ENCODE results near the gene BABAM2.
A peak's percentile ranks its signal among the peaks of the same experiment; 100 is the strongest.

Gene BABAM2

DNA sequence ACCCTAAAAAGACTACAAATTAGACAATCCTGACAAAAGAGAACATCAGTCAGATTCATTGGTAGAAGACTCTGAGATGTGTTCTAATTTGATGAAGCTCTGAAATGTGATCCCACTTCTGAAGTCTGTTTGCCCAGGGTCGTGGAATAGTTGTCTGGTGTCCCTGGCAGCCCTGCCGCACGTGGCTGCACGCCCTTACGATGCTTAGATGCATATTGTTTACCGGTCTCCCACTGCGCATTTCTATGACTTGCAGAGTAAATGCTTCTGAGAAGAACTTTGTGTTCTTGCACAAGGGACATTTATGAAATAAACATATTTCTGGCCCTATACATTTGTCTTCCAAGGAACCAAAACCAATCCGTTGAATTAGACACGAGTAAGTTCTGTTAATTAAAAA lies 243.2 kb downstream of the BABAM2 start:
- DNase-seq (ENCODE audit: low spot score in 2 of 2) (no peak), ATAC-seq (ENCODE audit: low read depth) (no peak)
- Mint-ChIP-seq H3K4me1 (peaks cover 13% of the 10 kb centered on the region), H3K9me3 (no peaks in the 10 kb centered on the region), H3K27ac (no peak overlapping the region), H3K27me3 (no peaks in the 10 kb centered on the region), H3K4me3 (no peak overlapping the region), H3K36me3 (peaks cover 34% of the 10 kb centered on the region)

DNA sequence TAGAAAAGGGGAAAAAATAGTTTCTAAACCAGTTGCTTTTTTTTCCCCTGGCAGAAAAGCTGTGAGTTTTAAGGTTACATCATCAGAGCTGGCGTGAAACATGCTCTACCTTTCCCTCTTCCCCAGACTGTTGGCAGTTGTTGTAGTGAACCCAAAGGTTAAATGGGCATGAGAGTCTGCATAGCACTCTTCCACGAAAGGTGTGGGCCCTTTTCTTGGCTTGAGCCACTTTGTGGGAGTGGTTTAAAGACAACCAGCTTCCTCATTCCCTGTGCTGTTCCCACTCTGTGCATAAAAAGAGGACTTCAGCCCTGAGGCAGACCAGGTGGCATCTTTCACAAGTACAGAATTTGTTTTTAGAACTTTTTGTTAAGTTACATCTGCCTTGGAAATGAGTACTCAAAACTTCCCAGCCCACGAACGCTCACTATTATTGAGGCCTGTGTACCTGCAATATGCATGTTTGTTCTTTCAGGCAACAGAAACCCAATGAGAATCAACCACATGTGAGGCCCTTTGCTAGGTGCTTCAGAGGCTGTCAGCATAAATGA lies 243.8 kb downstream of the BABAM2 start:
- Mint-ChIP-seq H3K27me3 (no peaks in the 10 kb centered on the region), H3K9me3 (no peaks in the 10 kb centered on the region), H3K4me1 (peaks cover 13% of the 10 kb centered on the region), H3K4me3 (no peak overlapping the region), H3K36me3 (peaks cover 34% of the 10 kb centered on the region), H3K27ac (no peak overlapping the region)
- ATAC-seq (ENCODE audit: low read depth) (no peak), DNase-seq (ENCODE audit: low spot score in 2 of 2) (no peak)

DNA sequence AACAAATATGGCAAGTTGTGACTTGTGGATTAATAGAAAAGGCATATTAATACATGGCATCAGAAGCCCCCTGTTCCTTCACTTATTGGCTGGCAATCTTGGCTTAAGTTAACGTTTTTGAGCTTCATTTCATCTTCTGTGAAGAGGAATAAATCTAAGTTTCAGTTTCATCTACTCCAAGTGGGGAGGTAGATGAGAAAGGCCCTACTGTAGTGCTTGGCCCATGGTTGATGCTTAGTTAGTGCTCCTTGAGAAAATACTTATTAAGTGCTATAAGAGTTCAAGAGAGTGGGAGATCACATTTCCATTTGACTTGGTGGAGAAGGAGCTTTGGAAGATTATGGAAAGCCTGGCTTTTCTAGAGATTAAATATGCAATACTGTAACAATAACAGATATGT lies 244.3 kb downstream of the BABAM2 start:
- H3K27ac Mint-ChIP-seq, result peak overlapping the region; percentile 7
- H3K27me3 Mint-ChIP-seq, result no peaks in the 10 kb centered on the region
- no peak for DNase-seq (ENCODE audit: low spot score in 2 of 2)
- H3K9me3 Mint-ChIP-seq, result no peaks in the 10 kb centered on the region
- H3K4me3 Mint-ChIP-seq, result no peak overlapping the region
- peaks cover 13% of the 10 kb centered on the region for H3K4me1 Mint-ChIP-seq
- H3K36me3 Mint-ChIP-seq, result peaks cover 34% of the 10 kb centered on the region
- ATAC-seq (ENCODE audit: low read depth), result no peak

DNA sequence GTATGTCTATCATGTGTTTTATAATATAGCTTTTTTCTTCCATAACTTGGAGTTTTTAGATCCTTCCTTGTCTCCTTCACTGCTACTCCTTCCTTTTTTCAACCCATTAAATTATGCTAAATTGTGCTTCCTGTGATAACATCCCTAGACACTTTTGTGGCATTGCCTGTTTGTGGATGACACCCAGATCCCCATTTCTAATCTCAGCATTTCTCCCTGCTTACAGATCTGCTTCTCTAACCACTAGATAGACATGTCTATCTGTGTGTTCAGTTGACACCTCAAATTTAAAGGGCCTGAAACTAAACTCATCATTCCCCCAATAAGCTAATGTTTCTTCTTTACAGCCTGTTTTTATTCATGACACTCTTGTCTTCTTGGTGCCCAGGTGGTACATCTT lies 244.8 kb downstream of the BABAM2 start:
- DNase-seq (ENCODE audit: low spot score in 2 of 2) (no peak), ATAC-seq (ENCODE audit: low read depth) (no peak)
- Mint-ChIP-seq H3K36me3 (peaks cover 35% of the 10 kb centered on the region), H3K9me3 (no peaks in the 10 kb centered on the region), H3K27me3 (no peaks in the 10 kb centered on the region), H3K4me1 (peaks cover 13% of the 10 kb centered on the region), H3K27ac (peak overlapping the region; percentile 7), H3K4me3 (no peak overlapping the region)

DNA sequence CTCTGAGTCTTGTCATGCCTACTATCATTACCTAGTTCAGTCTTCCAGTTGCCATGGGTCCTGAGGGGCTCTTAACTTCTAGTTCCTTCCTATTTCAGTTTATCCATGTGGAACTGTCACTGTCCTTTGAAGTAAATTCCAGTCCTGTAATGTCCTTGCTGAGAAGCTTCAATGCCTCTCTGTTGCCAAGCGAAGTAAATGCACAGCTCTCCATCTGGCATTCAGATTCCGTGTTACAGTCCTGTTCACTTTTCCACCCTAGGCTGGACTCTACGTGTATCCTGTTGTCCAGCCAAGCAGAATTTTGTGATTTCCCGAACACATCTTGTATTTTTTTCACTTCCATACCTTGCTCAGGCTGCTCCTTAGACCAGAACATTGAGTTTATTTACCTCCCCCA lies 245.3 kb downstream of the BABAM2 start:
- Mint-ChIP-seq H3K4me3 (no peak overlapping the region), H3K9me3 (no peaks in the 10 kb centered on the region), H3K4me1 (peaks cover 13% of the 10 kb centered on the region), H3K36me3 (peaks cover 34% of the 10 kb centered on the region), H3K27me3 (no peaks in the 10 kb centered on the region), H3K27ac (peak overlapping the region; percentile 7)
- no peak for DNase-seq (ENCODE audit: low spot score in 2 of 2)
- no peak for ATAC-seq (ENCODE audit: low read depth)

DNA sequence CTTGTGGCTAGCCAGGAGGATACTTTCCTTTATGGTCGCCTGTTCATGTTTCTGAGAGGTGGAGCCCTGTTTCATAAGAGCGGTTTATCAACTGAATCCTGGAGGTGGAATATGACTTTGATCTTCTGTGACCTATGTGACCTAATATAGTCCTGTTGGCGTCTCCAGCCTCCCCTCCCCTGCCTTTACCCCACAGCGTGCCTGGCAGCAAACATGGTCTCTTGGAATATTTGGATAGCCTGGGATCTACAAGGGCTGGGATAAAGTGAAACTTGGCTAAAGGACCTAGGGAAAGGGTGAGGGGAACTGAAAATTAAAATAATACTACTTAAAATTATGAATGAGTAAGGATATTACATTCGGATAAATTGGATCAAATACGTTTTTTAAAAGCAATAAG lies 246.0 kb downstream of the BABAM2 start:
- Mint-ChIP-seq H3K27ac (no peak overlapping the region), H3K27me3 (no peaks in the 10 kb centered on the region), H3K4me3 (no peak overlapping the region), H3K4me1 (peaks cover 13% of the 10 kb centered on the region), H3K36me3 (peaks cover 32% of the 10 kb centered on the region), H3K9me3 (no peaks in the 10 kb centered on the region)
- ATAC-seq (ENCODE audit: low read depth) (no peak), DNase-seq (ENCODE audit: low spot score in 2 of 2) (no peak)

DNA sequence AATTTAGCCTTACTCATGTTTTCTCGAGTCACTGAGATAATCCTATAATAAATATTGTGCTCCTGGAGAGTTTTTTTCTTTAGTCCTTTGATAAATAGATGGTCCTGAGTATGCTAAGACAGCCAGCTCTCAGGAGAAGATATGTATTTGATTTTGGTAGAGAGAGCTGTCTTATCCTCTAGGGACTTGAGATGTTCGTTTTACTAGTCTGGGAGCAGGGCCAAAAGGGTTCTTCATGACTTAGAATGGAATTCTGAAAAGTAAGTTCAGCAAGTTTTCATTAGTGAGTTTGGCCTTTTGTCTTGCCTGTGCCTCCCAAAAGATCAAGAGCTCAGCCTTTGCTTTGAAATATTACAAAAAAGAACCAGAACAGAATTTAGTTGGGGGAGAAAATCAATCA lies 246.7 kb downstream of the BABAM2 start:
- ATAC-seq (ENCODE audit: low read depth), result no peak
- Mint-ChIP-seq H3K27me3 (no peaks in the 10 kb centered on the region), H3K36me3 (peaks cover 29% of the 10 kb centered on the region), H3K4me3 (no peak overlapping the region), H3K4me1 (peaks cover 13% of the 10 kb centered on the region), H3K9me3 (no peaks in the 10 kb centered on the region), H3K27ac (no peak overlapping the region)
- no peak for DNase-seq (ENCODE audit: low spot score in 2 of 2)

DNA sequence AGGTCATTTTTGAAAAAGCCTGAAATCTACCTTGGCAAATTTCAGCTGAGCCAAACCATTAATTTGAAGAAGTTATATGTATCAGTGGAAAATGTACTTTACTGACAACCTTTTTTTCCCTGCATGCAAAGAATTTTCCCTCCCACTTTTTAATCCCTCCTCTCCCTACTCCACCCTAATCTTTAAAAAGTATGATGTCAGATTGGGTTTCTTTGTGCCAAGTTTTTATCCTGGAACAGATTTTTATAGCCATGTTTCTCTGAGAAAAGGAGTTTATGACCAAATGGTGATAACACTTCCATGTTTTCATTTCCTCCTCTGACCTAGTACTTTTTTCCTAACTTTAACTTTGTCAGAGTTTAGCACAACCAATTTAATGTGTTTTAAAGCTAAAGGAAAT lies 251.9 kb downstream of the BABAM2 start:
- H3K9me3 Mint-ChIP-seq, result no peaks in the 10 kb centered on the region
- DNase-seq (ENCODE audit: low spot score in 2 of 2) (no peak), ATAC-seq (ENCODE audit: low read depth) (no peak)
- no peak overlapping the region for H3K27ac Mint-ChIP-seq
- H3K36me3 Mint-ChIP-seq, result peaks cover 28% of the 10 kb centered on the region
- no peaks in the 10 kb centered on the region for H3K4me1 Mint-ChIP-seq
- H3K4me3 Mint-ChIP-seq, result no peak overlapping the region
- H3K27me3 Mint-ChIP-seq, result no peaks in the 10 kb centered on the region

DNA sequence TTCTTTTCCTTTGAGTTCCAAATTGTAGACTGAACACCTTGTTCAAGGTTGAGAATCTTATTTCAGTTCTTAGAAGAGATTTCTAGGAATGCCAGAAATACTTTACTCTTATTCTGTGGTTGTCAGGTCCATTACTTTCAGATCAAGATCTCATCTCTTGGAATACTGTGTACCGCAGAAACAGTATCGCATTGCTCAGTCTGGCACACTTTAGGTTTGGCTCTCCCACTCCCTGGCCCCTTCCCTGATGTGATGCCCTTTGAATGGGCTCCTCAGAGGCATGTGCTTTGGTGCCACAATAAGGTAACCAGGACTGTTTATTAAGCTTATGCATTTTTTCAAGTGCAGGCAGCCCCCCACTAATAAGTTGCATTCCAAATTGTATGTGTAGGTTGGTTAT lies 257.5 kb downstream of the BABAM2 start:
- no peaks in the 10 kb centered on the region for H3K9me3 Mint-ChIP-seq
- H3K36me3 Mint-ChIP-seq, result peaks cover 36% of the 10 kb centered on the region
- H3K4me3 Mint-ChIP-seq, result no peak overlapping the region
- no peaks in the 10 kb centered on the region for H3K4me1 Mint-ChIP-seq
- H3K27ac Mint-ChIP-seq, result no peak overlapping the region
- ATAC-seq (ENCODE audit: low read depth), result no peak
- no peaks in the 10 kb centered on the region for H3K27me3 Mint-ChIP-seq
- no peak for DNase-seq (ENCODE audit: low spot score in 2 of 2)

DNA sequence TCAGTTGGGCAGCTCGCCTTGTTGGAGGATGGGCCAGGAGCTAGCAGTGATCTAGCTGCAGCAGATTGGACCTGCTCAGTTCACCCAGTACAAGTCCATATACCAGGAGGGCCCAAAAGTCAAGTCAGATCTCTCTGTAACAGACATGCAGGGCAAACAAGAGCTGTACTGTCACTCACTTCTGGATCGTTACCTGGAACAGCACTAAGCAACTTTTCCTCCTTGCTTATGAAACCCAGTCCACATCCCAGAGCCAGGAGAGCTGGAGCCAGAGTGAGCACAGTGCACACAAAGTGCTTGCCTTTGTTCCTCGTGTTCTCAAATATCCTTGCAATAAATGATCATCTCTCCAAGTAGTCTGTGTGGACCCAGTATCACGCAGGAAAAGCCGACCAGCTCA lies 258.0 kb downstream of the BABAM2 start:
- no peak overlapping the region for H3K27ac Mint-ChIP-seq
- DNase-seq (ENCODE audit: low spot score in 2 of 2) (no peak), ATAC-seq (ENCODE audit: low read depth) (no peak)
- H3K4me3 Mint-ChIP-seq, result no peak overlapping the region
- H3K4me1 Mint-ChIP-seq, result no peaks in the 10 kb centered on the region
- H3K27me3 Mint-ChIP-seq, result no peaks in the 10 kb centered on the region
- no peaks in the 10 kb centered on the region for H3K9me3 Mint-ChIP-seq
- H3K36me3 Mint-ChIP-seq, result peaks cover 34% of the 10 kb centered on the region

DNA sequence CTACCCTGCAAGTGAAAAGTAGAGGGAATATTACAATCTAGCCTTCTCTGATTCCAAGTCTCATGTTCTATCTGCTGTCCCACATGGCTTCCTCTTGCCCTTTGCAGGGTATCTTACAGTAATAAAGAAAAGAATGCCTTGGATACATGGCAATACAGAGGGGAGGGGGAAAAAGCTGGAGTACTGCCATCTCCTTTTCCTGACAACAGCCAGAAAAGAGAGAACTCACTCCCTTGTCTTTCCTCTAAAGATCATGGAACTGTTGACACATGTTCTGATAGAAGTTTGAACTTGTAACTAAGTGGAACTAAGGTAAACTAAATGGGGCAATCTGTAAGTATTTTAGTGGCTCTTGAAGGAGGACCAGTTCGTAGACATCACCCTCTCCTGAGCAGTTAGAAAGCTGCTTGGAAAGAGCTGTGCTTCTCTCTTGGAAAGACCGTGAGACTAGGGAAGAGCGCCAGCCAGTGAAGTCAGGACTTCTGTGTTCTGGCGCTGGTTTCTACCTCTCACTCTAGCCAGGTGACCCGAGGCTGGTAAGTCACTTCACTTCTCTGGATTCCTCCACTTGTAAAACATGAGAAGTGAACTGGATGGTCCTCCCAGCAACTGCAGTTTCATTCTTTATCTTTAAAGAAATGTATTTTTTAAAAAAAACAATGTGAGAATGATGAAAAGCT lies 259.8 kb downstream of the BABAM2 start:
- Mint-ChIP-seq H3K9me3 (peaks cover 6% of the 10 kb centered on the region), H3K27ac (no peak overlapping the region), H3K36me3 (peaks cover 39% of the 10 kb centered on the region), H3K4me3 (no peak overlapping the region), H3K27me3 (no peaks in the 10 kb centered on the region), H3K4me1 (no peaks in the 10 kb centered on the region)
- DNase-seq (ENCODE audit: low spot score in 2 of 2), result no peak
- no peak for ATAC-seq (ENCODE audit: low read depth)

DNA sequence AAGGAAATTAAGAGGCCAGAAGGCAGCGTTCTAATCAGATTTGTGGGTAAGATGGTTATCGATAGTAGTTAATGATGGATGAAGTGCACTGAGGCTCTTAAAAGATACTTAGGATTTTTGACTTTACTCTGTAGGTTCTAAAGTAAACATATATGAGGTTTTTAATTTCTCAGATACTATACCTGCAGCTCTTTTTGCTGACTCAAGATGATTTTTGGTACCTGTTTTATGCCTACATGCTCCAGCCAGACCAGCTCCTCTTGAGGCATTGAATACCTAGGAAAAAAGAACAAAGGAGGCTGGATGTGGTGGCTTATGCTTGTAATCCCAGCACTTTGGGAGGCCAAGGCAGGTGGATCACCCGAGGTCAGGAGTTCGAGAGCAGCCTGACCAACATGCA lies 260.5 kb downstream of the BABAM2 start:
- H3K27me3 Mint-ChIP-seq, result no peaks in the 10 kb centered on the region

DNA sequence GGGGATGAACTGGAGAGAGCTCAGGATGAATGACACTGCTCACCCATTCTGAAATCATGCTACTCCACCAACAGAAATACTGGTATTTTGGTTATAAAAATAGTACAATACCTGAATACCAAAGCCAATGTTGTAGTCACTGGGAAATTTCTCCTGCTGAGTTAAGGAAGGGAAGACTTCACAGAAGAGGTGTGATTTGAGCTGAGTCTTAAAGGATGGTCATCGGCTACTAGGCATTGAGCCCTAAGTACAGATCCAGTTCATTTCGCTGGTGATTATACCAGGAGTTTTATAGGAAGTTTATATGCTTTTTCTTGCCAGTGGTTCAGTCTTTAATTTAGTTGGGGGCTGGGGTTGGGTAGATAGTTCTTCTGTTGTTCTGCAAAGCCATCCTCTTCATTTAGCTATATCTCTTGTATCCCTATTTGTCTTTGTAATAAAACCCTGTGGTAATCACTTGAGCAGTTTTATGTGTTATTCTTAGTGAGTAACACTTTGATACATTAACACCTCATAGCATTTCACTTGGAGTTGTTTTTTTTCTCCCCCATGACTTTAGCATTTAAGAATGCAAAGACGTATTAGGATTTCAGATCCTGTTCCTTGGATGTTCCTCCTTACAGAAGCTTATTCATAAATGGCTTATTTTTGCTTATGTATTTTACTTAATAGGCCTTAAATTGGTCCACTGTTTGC lies 262.2 kb downstream of the BABAM2 start:
- peaks cover 11% of the 10 kb centered on the region for H3K9me3 Mint-ChIP-seq
- H3K36me3 Mint-ChIP-seq, result peaks cover 35% of the 10 kb centered on the region
- H3K27ac Mint-ChIP-seq, result no peak overlapping the region
- no peaks in the 10 kb centered on the region for H3K4me1 Mint-ChIP-seq
- DNase-seq (ENCODE audit: low spot score in 2 of 2) (no peak), ATAC-seq (ENCODE audit: low read depth) (no peak)
- no peaks in the 10 kb centered on the region for H3K27me3 Mint-ChIP-seq
- no peak overlapping the region for H3K4me3 Mint-ChIP-seq

More for the DNA sequence above, 260.5 kb downstream of the BABAM2 start:
- ATAC-seq (ENCODE audit: low read depth) (no peak), DNase-seq (ENCODE audit: low spot score in 2 of 2) (no peak)
- no peaks in the 10 kb centered on the region for H3K4me1 Mint-ChIP-seq
- no peak overlapping the region for H3K27ac Mint-ChIP-seq
- peaks cover 37% of the 10 kb centered on the region for H3K36me3 Mint-ChIP-seq
- no peak overlapping the region for H3K4me3 Mint-ChIP-seq
- peaks cover 9% of the 10 kb centered on the region for H3K9me3 Mint-ChIP-seq

DNA sequence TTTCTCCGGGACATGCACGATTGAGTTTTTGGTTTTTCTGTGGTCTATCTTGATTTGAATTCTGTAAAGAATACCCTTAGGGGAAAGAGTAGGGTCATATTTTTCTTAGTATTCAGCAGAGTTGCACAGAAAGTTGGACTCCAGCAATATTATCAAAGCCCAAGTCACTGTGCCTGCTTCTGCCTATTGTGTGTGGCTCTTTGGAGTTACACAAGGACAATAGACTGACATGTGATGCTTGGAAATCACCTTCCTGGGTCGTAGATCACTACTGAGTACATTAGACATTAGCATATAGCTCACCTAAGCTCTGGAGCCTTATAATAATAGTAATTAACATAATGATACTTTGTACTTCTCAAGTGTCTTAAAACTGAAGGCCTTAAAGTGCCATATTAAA lies 263.3 kb downstream of the BABAM2 start:
- Mint-ChIP-seq H3K36me3 (peaks cover 32% of the 10 kb centered on the region), H3K27ac (no peak overlapping the region), H3K4me3 (no peak overlapping the region), H3K9me3 (peaks cover 11% of the 10 kb centered on the region), H3K4me1 (no peaks in the 10 kb centered on the region), H3K27me3 (no peaks in the 10 kb centered on the region)
- DNase-seq (ENCODE audit: low spot score in 2 of 2), result no peak
- ATAC-seq (ENCODE audit: low read depth), result no peak

DNA sequence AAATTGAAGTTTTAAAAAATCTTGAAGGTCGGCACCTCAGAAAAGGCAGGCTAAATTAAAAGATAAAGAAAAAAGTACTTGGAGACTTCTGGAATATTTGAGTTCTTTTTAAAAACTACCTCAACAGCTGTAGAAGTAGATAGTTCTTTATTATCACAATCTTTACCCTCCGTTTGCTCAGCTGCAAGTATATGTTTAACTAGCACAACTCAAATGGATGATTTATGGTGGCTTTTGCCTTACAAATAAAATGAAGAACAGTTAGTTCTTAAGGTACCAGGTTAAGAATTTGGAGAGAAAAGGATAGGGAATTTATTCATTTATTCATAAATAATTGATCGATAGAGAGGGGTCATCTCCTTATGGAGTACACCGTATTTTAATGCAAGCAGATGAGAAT lies 264.6 kb downstream of the BABAM2 start:
- Mint-ChIP-seq H3K27ac (no peak overlapping the region), H3K36me3 (peaks cover 35% of the 10 kb centered on the region), H3K27me3 (no peaks in the 10 kb centered on the region), H3K9me3 (peaks cover 11% of the 10 kb centered on the region), H3K4me3 (no peak overlapping the region), H3K4me1 (no peaks in the 10 kb centered on the region)
- ATAC-seq (ENCODE audit: low read depth) (no peak), DNase-seq (ENCODE audit: low spot score in 2 of 2) (no peak)

All from memory B cell (primary cell).